ENCODE data around the gene CCL1.

DNA sequence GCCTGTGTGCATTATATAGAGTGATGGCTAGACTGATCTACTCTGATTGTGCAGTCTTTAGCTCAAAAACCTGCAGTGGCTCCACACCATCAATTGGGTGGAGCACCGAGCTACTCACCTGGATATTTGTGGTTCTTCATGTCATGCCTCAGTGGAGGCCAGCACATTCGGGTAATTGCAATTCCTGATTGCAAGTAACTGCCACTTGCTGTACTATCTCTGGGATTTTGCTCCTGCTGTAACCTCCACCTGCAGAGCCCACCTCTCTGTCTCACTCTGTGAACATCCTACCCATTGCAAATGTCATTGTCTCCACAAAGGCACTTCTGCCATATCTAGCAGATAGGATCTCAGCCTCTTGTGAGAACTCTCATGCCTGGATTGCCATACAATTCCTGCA, 1.7 kb upstream of the CCL1 start:
- TF ChIP-seq CTCF (IDR thresholded peaks at IDR 0.05), result no peak
- TF ChIP-seq POLR2AphosphoS5 (IDR thresholded peaks at IDR 0.05; ENCODE audit: insufficient read depth in 1 of 2, low read depth in 1 of 2), result no peak
- no peak for TF ChIP-seq POLR2A (IDR thresholded peaks at IDR 0.05)
